K562 (cell line): ENCODE measurements around the gene OLFML3. TPM values are rescaled to one million over a fixed set of nuclear protein-coding genes. Genes with fewer than 3 reads are reported as not detected.

ENCODE experiments used
- ATAC-seq: fragments of 200-7000 bp; cut with Tn5 transposase; 3 replicates; pipeline ENCODE4 v1.9.1; 2020; ENCODE audit warnings: moderate library complexity
- BruUV-seq: library from RNA; stranded (reverse); fragments of 400-500 nt; replicated peaks from 2 replicates; lab custom pipeline; 2021; lab: Mats Ljungman, UMichigan
- CTCF ChIA-PET: fragments of 300-600 bp; formaldehyde crosslinking; extraction: SDS; loops from one replicate; lab custom pipeline; 2021; ENCODE audit warnings: low intra/inter-chr PET ratio; lab: Yijun Ruan, JAX
- POLR2A ChIA-PET: fragments of 300-600, 350-650 bp; sonication (Branson Sonifier 250); formaldehyde crosslinking; extraction: SDS; loops from one replicate; lab custom pipeline; 2021; ENCODE audit warnings: antibody characterized with exemption, inconsistent platforms; lab: Yijun Ruan, JAX
- DNase-seq, 4 experiments: peaks; one replicate each; pipeline versions ENCODE4 v3.0.0 to v3.0.0-alpha.2; 2011 to 2018; ENCODE audit warnings: low spot score in 3 of 4, mixed read lengths in 3 of 4; ENCODE audit errors: extremely low read depth in 1 of 4
- FAIRE-seq: peaks from 2 replicates; lab custom pipeline; 2011; peaks lifted over from hg19 to GRCh38; lab: Jason Lieb, UNC
- H2AFZ ChIP-seq: 2 replicates; pipeline ENCODE4 v1.6.0; 2011; ENCODE audit warnings: low read depth, low read length, control low read depth, inconsistent platforms
- H3K27ac ChIP-seq: fragments of 200-600 bp; 3 replicates; pipeline ENCODE4 v1.8.0; 2011; ENCODE audit warnings: low read depth, mild to moderate bottlenecking, control low read depth, inconsistent platforms, low read length, moderate library complexity, mixed read lengths; ENCODE audit errors: extremely low read depth
- H3K27me3 ChIP-seq, 2 experiments: fragments of 300-600 bp in 1 of 2; 2 replicates in 1 of 2; 3 replicates in 1 of 2; pipeline versions ENCODE4 v1.6.0 to v1.8.0; 2011; ENCODE audit warnings: inconsistent platforms in 2 of 2, low read length in 2 of 2, mild to moderate bottlenecking in 1 of 2, mixed read lengths in 1 of 2, moderate library complexity in 1 of 2; ENCODE audit not compliant: control insufficient read depth in 2 of 2, insufficient read depth in 2 of 2
- H3K36me3 ChIP-seq: fragments of 300-600 bp; 3 replicates; pipeline ENCODE4 v1.8.0; 2011; ENCODE audit warnings: mild to moderate bottlenecking, low read length, inconsistent platforms; ENCODE audit not compliant: control insufficient read depth, insufficient read depth
- H3K4me1 ChIP-seq, 2 experiments: fragments of 200-600 bp in 1 of 2; replicated peaks in 1 of 2; 2 replicates in 1 of 2; 3 replicates in 1 of 2; pipeline versions ENCODE4 v1.5.1 to v1.8.0; 2011; ENCODE audit warnings: inconsistent platforms in 2 of 2, low read length in 2 of 2, mild to moderate bottlenecking in 1 of 2, mixed read lengths in 1 of 2, moderate library complexity in 1 of 2; ENCODE audit not compliant: control insufficient read depth in 2 of 2, insufficient read depth in 2 of 2
- H3K4me2 ChIP-seq: 2 replicates; pipeline ENCODE4 v1.6.1; 2011; ENCODE audit warnings: low read length, control low read depth, inconsistent platforms, mixed read lengths; ENCODE audit not compliant: insufficient read depth
- H3K4me3 ChIP-seq: fragments of 200-600 bp; sonication (generic), shearing (Covaris generic); 2 replicates; pipeline ENCODE4 v1.5.1; 2016; ENCODE audit warnings: control low read depth, inconsistent platforms
- H3K79me2 ChIP-seq: fragments of 200-600 bp; 3 replicates; pipeline ENCODE4 v1.8.0; 2011; ENCODE audit warnings: low read length, inconsistent platforms; ENCODE audit not compliant: control insufficient read depth, insufficient read depth
- H3K9ac ChIP-seq, 2 experiments: 2 replicates each; pipeline versions ENCODE4 v1.6.0 to v1.6.1; 2011; ENCODE audit warnings: low read depth in 2 of 2, low read length in 2 of 2, control low read depth in 1 of 2, inconsistent platforms in 1 of 2, mild to moderate bottlenecking in 1 of 2, mixed read lengths in 1 of 2; ENCODE audit not compliant: insufficient read depth in 1 of 2
- H3K9me1 ChIP-seq: one replicate; pipeline ENCODE4 v1.6.0; 2011; ENCODE audit warnings: inconsistent platforms, mild to moderate bottlenecking, low read length, moderate library complexity; ENCODE audit not compliant: control insufficient read depth, insufficient read depth
- H3K9me3 ChIP-seq: replicated peaks from 2 replicates; pipeline ENCODE4 v1.5.1; 2011; ENCODE audit warnings: low read depth, low read length, inconsistent platforms; ENCODE audit not compliant: control insufficient read depth, insufficient read depth
- H4K20me1 ChIP-seq: replicated peaks from 2 replicates; pipeline ENCODE4 v1.6.1; 2011; ENCODE audit warnings: low read length, inconsistent platforms, mixed read lengths; ENCODE audit not compliant: control insufficient read depth, insufficient read depth
- ARID3A ChIP-seq: IDR thresholded peaks from 2 replicates; pipeline ENCODE4 v1.6.1; 2012; ENCODE audit warnings: low read depth, low read length, improper control_type of control experiment, borderline replicate concordance
- CEBPB ChIP-seq: fragments of 450-650 bp; IDR thresholded peaks from 2 replicates; pipeline ENCODE4 v1.6.1; 2016; ENCODE audit warnings: missing genetic modification characterization, missing compliant biosample characterization
- CSDE1 ChIP-seq, 2 experiments: fragments of 450-650 bp; IDR thresholded peaks; 2 replicates each; pipeline ENCODE4 v1.6.1; 2016; ENCODE audit warnings: mild to moderate bottlenecking in 1 of 2
- ETS1 ChIP-seq: conservative IDR thresholded peaks from 2 replicates; pipeline ENCODE4 v1.6.1; 2011; ENCODE audit warnings: low read depth, mild to moderate bottlenecking, low read length; ENCODE audit not compliant: control insufficient read depth
- FOS ChIP-seq: IDR thresholded peaks from 3 replicates; pipeline ENCODE4 v1.6.1; 2011; ENCODE audit not compliant: insufficient read length; ENCODE audit errors: extremely low read depth
- HINFP ChIP-seq: fragments of 450-650 bp; conservative IDR thresholded peaks from 2 replicates; pipeline ENCODE4 v1.6.1; 2016; ENCODE audit warnings: missing genetic modification characterization, low read depth, mild to moderate bottlenecking, control low read depth, missing compliant biosample characterization
- IFI16 ChIP-seq: fragments of 250-450 bp; sonication (Bioruptor Pico); IDR thresholded peaks from 2 replicates; pipeline ENCODE4 v2.1.2; 2022; ENCODE audit warnings: mild to moderate bottlenecking, inconsistent platforms
- MXD1 ChIP-seq: fragments of 250-450 bp; sonication (Bioruptor Pico); IDR thresholded peaks from 2 replicates; pipeline ENCODE4 v1.8.0; 2021; ENCODE audit warnings: borderline replicate concordance, mild to moderate bottlenecking, moderate library complexity; ENCODE audit not compliant: poor library complexity, severe bottlenecking
- ZBTB8A ChIP-seq: fragments of 450-650 bp; IDR thresholded peaks from 2 replicates; pipeline ENCODE4 v1.6.1; 2018; ENCODE audit warnings: mild to moderate bottlenecking, moderate library complexity; ENCODE audit not compliant: partially characterized antibody
- ZNF561 ChIP-seq: fragments of 450-650 bp; formaldehyde crosslinking; conservative IDR thresholded peaks from 2 replicates; pipeline ENCODE4 v1.4.0; 2020; ENCODE audit warnings: mild to moderate bottlenecking, moderate library complexity
- ZNF609 ChIP-seq: sonication (generic); formaldehyde crosslinking; IDR thresholded peaks from 2 replicates; pipeline ENCODE4 v1.8.1; 2023; ENCODE audit warnings: missing genetic modification reagents, mild to moderate bottlenecking, borderline replicate concordance
- ZZZ3 ChIP-seq: fragments of 450-650 bp; IDR thresholded peaks from 2 replicates; pipeline ENCODE4 v1.6.1; 2016; ENCODE audit warnings: antibody characterized with exemption, mild to moderate bottlenecking, moderate library complexity
- WGBS: fragments of 100-300 bp; shearing (Covaris generic); methylation state at CpG from one replicate; pipeline ENCODE4 v1.1.6; 2016; ENCODE audit warnings: low coverage, mixed read lengths; ENCODE audit not compliant: insufficient coverage; ENCODE audit errors: missing lambda C conversion rate; 5-methylcytosine and 5-hydroxymethylcytosine counted together
- in situ Hi-C: fragments of 300-500 bp; cut with MboI; formaldehyde crosslinking; loops from 4 replicates; pipeline ENCODE4 v1.15.0; 2018; ENCODE audit warnings: inconsistent platforms, mixed read lengths
- intact Hi-C: fragments of 100-400 bp; cut with micrococcal nuclease; formaldehyde crosslinking; loops from 2 replicates; pipeline ENCODE4 v1.14.2; 2022
- polyA plus RNA-seq, 8 experiments: library from polyadenylated mRNA; depleted of rRNA in 4 of 8; stranded (reverse) in 5 of 8; unstranded in 3 of 8; fragments of >200 nt; fragmentation: Nextera tagmentation in 2 of 8; fragmentation: Illumina TruSeq in 1 of 8; extraction: Ambion mirVana in 2 of 8; extraction: Trizol in 1 of 8; gene quantifications; 2 replicates each; pipeline versions ENCODE4 v1.2.1 to v1.2.3, GENCODE V29; 2011 to 2014; ENCODE audit warnings: inconsistent platforms in 1 of 8, missing spikeins in 1 of 8
- total RNA-seq, 7 experiments: library from RNA; depleted of rRNA in 6 of 7; stranded (reverse); fragments of >200 nt in 6 of 7; fragmentation: Illumina TruSeq in 2 of 7; extraction: Trizol in 2 of 7; gene quantifications; 2 replicates each; pipeline versions ENCODE4 v1.2.1 to v1.2.3, GENCODE V29; 2011 to 2021; ENCODE audit warnings: low replicate concordance in 1 of 7

Gene OLFML3
- total and polyA plus RNA-seq, 9 of the 15 experiments (the other 6 are each of a cell fraction or from before 2014, with no cell fraction given) = 0.07 to 0.13 (median 0.07) TPM; not detected in 6

GRCh38 chr1:113958691-113959090 lies 20.6 kb upstream of the OLFML3 start:
- CTCF ChIA-PET = no interaction called here
- H3K36me3 ChIP-seq = peaks cover 90% of the 10 kb centered on the region
- TF ChIP-seq CEBPB (tag) = no peak
- TF ChIP-seq IFI16 = no peak
- TF ChIP-seq FOS = no peak
- TF ChIP-seq HINFP (tag) = no peak
- no peak for TF ChIP-seq ARID3A
- no peak for TF ChIP-seq ZNF561 (CRISPR knock-in tag)
- no peak for TF ChIP-seq MXD1
- TF ChIP-seq CSDE1 (IDR thresholded peaks at IDR 0.05) = no peak
- no peak for TF ChIP-seq ETS1
- no peak for TF ChIP-seq ZZZ3
- no peak for TF ChIP-seq ZBTB8A
- no peak for TF ChIP-seq ZNF609 (CRISPR knock-in tag)

More at GRCh38 chr1:113958691-113959090, 20.6 kb upstream of the OLFML3 start:
- Histone ChIP-seq H3K4me3 (no peak overlapping the region), H2AFZ (no peak overlapping the region), H3K79me2 (no peaks in the 10 kb centered on the region; the same call in 2 of the 3 replicates), H3K27me3 (no peaks in the 10 kb centered on the region), H3K9ac (no peak overlapping the region), H3K4me1 (no peaks in the 10 kb centered on the region), H3K27ac (no peak overlapping the region), H4K20me1 (no peaks in the 10 kb centered on the region), H3K4me2 (no peak overlapping the region), H3K9me3 (no peaks in the 10 kb centered on the region), H3K9me1 (no peaks in the 10 kb centered on the region)
- in situ Hi-C loops (no loop called here), intact Hi-C loops (no loop called here)
- DNase-seq = no peak
- BruUV-seq = no TSS peak
- POLR2A ChIA-PET = interaction anchor here (0.7 kb wide), 1 partner anchor 19 kb away, joined by 3 read pairs; no protein-coding TSS in a partner anchor
- 100% methylated on average over 1 of the region's 1 CpG for WGBS
- FAIRE-seq = no peak
- no peak for ATAC-seq
